RKO (cell line): ENCODE measurements around the gene MRAP.
"Not testable (repeated sequence)": the region's sequence is repeated elsewhere in the genome, so short reads cannot be mapped to it uniquely, and the experiment has no call there.

Experiments used
- DNase-seq: peaks from one replicate; pipeline ENCODE4 v3.0.0-alpha.2; 2016; ENCODE audit warnings: low spot score

MRAP gene

DNA sequence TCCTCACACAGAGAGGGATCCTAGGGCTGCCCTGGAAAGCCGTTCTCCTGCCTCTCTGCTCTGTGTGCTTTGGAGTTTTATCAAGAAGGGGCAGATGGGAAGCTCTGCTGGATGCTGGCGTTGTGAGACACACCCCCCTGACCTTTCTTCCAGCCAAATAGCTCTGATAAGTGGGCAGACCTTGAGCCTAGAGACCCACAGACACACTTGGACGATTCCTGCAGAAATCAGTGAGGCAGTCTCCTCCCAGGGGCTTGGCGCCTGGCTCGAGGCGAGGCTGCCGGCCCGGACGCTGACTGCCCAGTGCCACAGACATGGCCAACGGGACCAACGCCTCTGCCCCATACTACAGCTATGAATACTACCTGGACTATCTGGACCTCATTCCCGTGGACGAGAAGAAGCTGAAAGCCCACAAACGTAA, at the start of gene MRAP:
MRAP (plus strand) TSS at position 198 of the 424 bp plus-strand sequence; CDS start at position 315, 117 bp downstream.
- DNase-seq = no peak

DNA sequence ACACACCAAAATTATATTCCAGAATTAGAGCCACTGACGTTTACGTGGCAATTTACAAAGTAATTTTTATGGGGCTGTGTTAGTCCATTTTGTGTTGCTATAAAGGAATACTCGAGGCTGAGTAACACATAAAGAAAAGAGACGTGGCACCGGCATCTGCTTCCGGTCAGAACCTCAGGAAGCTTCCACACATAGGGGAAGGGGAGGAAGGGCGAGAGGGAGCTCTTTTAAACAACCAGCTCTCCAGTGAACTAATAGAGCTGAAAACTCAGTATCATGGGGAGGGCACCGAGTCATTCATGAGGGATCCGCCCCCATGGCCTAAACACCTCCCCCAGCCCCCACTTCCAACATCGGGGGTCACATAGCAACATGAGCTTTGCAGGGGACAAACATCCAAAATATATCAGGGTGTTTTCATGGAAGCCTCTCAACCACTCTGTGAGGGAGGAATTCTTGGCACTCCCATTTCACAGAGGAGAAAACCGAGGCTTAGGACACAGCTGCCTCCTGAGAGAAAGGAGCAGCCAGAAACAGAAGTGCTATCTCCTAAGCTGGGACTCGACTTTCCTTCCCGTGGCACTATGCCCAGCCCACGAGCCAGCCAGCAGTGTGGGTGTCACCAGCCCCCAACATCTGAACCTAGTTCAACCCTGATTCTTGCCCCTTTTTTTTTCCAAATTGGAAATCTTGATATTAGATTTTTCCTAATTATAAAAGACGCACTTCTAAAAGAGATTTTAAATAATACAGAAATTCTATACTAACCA, 49.0 kb upstream of the MRAP start:
- DNase-seq = no peak

DNA sequence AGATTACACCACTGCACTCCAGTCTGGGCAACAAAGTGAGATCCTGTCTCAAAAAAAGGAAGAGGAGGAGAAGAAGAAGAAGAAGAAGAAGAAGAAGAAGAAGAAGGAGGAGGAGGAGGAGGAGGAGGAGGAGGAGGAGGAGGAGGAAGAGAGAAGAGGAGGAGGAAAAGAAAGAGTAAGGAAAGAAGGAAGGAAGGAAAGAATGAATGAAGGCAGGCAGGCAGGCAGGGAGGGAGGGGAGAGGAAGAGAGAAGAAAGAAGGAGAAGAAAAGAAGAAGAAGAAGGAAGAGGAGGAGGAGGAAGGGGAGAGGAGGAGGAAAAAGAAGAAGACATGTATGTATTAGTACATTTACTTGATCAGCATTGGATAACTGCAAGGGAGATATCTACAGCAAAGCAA, 46.5 kb upstream of the MRAP start:
- DNase-seq = no peak

DNA sequence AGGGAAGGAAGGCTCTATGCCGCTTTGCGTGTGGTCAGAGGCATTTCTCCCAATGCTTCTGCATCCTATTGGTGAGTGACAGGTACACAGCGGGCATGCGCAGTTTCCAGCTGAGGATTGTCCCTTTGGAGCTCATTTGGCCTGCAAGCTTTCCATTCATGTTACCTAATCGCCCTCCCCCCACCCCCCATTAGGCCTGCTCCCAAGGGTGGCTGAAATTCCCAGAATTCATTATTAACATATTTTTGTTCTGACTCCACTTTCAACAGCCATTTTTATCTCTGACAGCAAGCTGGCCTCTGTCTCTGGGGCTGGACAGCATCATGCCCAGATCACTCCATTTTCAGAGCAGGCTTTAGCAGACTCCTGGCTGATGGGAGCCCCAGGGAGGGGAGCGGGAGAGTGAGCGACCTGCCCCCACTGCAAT, 45.4 kb upstream of the MRAP start:
- DNase-seq = no peak

DNA sequence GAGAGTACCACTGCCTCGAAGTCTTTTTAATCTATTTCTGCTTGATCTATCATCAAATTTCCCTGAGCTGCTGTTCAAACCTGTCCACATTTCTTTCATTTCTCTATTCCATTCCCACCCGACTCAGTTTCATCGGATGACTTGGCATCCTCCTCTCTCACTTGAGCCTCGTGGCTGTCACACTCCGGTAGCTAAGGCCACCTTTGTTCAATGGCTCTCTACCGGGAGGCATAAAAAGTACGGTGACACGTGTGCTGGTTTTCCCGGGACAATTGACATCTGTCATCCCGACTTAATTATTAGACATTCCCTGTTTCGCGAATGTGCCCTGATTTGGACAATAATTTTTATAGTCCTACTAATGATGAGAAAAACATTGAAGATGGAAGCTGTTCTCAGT, 42.4 kb upstream of the MRAP start:
- no peak for DNase-seq

DNA sequence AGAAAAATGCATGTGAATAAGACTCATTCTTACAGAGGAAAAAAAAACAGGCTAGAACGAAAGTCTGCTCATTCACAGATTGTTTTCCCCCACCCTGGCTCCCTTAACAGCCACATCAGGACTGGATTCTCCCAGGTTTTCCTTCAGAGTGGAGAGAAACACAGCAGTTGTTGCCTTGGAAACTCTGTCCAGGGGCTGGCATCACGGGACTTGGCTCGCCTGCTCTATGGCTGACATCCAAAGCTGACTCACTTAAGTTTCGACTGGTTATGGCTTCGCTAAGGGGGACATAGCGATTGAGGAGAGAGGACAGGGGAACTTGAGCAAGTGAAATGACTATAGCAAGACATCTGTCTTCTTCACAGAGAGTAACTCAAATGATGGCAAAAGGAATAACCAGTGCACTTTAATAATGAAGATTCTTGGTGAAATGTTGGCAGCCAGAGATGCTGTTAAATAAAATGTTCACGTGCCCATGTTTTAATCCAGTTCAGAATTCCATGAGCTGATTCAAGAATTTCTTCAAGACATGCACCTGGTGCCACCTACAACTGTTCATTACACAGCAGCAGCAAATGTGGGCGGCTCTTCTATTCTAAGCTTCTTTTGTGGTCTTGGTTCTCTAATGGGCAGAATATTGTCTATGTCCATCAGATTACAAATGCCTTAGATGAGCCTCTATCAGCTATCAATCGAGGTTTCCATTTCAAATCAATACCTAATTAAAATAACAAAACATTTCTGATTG, 41.6 kb upstream of the MRAP start:
- DNase-seq = peak; percentile 58

DNA sequence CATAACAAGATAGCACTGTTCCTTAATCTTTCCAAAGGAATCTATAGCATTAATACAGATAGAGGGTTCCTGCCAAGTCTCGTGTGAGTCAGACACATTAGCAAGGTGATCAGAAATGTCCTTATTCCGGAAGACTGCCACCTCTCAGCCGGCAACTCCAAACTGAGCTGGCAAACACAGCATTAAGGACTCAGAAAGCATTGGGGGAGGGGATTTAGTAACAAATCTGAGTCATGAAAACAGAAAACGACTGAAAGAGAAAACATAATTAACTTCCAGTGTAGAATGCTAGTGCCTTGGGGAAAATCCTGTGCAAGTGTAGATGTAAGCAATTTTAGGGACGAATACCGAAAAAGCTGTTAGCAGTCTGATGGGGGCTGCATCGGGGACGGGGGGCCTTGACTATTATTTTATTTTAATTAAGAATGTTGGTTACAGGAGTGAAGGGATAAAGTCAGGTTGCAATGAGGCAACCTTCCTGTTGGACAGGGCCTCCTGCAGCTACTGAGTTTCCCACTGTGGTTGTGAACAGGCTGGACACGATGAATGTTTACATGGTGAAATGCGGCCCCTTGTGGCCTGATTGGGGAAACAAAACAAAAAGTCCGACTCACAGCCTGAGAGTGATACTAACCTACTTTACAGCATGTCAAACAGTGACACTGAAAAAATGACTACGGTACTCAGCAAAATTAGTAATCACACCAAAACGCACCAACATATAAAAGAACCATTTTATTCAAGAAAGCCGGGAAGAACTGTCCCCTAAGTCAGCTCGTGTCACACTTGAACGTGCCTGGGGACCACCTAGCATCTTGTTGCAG, 40.5 kb upstream of the MRAP start:
- DNase-seq = peak; percentile 82

DNA sequence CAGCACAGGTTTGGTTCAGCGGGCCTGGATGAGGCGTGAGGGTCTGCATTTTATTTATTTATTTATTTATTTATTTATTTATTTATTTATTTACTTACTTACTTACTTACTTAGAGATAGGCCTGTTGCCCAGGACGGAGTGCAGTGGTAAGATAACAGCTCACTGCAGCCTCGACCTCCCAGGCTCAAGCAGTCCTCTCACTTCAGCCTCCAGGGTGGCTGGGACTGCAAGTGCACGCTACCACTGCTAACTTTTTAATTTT, 39.9 kb upstream of the MRAP start:
- not testable (repeated sequence) for DNase-seq

DNA sequence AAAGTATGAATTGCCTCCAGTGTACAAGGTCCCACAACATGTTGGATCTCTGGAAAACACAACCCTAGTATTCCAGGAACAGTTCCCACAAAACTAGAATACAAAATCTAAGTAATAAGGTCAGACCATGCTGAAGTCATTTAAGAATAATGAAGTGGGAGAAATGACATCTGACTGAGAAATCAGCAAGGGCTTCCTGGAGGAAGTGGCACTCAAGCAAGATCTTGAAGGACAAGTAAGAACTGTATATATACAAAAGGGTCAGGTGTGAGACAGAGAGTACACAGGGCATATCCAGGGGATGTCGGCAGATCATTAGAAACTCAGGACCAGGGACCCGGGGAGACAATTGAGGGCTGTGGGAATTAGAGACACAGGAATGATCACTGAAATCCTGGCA, 38.5 kb upstream of the MRAP start:
- DNase-seq = no peak

DNA sequence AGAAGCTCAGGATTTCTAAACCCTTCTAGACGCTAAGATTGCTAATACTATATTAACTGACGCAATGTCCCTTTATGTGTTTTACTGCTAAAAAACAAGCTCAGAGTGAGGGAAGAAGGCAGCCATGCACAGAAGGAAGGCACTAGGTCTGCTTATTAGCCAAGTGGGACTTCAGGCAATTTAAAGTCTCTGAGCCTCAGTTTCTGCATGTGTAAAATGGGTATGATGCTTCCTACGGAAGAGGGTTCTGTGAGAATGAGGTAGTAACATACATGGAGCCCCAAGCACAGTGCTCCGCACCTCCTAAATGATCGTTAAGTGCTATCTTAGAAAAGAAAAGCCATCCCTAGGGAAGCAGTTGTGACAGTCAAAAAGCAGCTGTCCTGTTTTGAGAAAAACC, 36.7 kb upstream of the MRAP start:
- DNase-seq = no peak

DNA sequence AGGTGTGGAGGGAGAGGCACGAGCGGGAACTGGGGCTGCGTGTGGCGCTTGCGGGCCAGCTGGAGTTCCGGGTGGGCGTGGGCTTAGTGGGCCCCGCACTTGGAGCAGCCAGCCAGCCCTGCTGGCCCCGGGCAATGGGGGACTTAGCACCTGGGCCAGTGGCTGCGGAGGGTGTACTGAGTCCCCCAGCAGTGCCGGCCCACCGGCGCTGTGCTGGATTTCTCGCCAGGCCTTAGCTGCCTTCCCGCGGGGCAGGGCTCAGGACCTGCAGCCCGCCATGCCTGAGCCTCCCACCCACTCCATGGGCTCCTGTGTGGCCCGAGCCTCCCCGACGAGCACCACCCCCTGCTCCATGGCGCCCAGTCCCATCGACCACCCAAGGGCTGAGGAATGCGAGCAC, 33.3 kb upstream of the MRAP start:
- not testable (repeated sequence) for DNase-seq

DNA sequence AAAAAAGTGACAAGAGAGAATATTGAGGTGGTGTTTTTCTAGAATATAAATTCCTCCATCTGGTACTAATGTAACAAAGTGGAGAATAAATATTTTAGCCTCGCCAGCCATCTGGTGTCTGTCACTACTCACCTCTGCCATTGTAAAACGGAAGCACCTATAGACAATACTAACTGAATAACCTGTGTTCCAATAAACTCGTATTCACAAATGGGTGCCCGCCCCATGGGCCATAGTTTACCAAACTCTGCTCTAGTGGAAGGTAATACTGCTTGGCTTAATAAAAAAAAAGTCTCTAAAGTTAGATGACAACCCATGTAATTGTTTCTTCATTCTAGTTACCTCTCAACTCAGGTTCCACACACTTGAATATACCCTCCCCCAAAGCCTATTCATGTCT, 27.9 kb upstream of the MRAP start:
- no peak for DNase-seq

DNA sequence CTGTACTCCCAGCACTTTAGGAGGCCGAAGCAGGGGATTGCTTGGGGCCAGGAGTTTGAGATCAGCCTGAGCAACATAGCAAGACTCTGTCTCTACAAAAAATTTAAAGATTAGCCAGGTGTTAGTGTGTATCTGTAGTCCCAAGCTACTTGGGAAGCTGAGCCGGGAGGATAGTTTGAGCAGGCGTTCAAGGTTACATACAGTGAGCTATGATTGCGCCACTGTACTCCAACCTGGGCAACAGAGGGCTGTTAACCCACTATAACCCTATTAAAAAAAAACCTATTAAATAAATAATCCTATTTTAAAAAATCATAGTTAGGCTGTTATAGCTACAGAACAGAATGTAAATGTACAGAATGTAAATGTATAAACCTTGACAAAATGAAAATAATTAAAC, 22.0 kb upstream of the MRAP start:
- no peak for DNase-seq

DNA sequence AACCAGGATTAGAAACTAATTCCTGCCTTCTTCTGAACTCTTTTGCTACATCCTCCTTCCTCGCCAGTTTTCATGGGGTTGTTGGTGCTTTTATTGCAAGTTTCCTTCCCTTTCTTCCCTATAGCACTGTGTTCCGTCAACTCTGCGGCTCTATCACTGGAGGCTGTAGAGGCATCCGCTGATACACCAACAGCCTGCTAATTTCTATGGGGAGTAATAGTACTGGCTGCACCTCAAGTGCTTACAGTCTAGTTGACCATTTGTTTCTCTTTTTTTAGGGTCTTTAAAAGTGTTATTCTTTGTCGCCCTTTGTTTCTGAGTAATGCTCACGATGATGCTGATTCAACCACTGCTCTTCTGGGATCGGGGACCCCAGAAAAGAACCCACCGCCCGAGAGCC, 20.6 kb upstream of the MRAP start:
- DNase-seq = peak; percentile 34

DNA sequence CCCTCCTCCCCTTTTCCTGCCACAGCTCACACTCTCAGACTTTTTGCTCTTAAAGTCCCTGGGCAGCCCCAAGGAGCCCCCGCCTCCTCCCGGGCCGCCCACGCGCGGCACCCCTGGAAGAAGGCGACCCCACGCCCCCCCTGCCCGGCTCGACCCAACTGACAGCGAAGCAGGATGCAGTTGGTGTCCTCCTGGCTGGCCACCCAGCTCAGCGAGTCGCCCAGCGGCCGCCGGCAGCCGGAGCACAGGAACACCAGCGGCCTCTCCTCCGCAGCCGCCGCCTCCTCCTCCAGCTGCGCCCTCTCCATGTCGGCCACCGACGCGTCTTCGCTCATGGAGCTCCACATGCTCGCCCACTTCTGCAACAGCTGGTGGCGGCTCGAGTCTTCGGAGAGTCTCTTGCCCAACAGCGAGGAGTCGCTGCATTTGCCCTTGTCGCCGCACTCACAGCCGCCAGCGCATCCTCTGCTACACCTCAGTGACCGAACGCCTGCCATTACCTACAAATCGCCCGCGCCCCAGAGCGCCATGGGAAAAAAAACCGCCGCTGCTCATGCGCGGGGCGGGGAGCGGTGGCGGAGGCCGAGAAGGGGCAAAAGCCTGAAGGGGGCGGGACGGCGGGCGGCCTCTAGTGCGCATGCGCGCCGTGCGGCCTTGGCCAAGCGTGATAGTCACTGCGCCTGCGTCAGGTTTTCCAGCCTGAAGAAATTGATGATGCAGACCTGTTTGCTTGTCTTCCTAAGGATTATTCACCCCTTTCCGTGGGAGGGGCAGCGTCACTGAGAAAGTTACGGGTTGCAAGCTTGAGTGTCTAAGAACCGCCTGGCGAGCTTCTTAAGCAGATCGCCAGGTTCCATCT, 19.9 kb upstream of the MRAP start, which contains the start of gene MIS18A:
MIS18A (minus strand) TSS at position 532 of the 859 bp plus-strand sequence; CDS start at position 497, 35 bp downstream.
- DNase-seq = peak; percentile 98

DNA sequence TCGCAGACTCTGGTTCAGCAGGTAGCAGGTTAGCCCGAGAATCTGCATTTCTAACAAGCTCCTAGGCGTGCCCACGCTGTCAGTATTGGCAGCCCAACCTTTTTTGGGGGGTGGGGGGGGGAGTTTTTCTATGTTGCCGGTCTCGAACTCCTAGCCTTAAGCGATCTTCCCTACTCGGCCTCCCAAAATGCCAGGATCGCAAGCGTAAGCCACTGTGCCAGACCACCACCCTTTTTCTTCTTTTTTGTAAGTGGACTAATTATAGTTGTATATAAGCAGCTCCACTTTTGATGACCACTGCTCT, 19.3 kb upstream of the MRAP start:
- no peak for DNase-seq

DNA sequence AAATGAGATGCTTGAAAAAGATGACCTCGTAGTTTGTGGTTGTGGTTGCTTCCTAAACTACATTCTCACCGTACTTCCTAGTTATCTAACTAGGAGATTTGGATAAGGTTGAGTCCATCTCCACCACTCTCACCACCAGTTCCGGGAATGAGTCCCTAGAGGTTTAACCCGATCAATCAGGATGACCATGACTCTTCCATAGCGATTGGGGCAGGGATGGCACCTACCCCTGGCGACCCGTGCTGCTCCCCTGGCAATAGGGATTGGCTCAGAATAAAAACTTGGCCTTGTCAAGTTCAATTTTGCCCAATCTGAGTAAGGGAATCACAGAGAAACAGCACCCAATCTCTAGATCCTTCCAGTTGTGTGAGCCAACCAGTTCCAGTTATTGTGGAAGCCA, 17.1 kb upstream of the MRAP start:
- no peak for DNase-seq

DNA sequence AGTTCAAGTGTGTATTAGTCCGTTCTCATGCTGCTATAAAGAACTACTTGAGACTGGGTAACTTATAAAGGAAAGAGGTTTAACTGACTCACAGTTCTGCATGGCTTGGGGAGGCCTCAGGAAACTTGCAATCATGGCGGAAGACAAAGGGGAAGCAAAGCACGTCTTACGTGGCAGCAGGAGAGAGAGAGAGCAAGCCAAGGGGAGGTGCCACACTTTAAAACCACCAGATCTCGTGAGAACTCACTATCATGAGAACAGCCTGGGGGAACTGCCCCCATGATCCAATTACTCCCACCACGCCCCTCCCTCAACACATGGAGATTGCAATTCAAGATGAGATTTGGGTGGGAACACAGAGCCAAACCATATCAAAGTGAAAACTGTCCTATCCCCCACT, 15.7 kb upstream of the MRAP start:
- DNase-seq = no peak

DNA sequence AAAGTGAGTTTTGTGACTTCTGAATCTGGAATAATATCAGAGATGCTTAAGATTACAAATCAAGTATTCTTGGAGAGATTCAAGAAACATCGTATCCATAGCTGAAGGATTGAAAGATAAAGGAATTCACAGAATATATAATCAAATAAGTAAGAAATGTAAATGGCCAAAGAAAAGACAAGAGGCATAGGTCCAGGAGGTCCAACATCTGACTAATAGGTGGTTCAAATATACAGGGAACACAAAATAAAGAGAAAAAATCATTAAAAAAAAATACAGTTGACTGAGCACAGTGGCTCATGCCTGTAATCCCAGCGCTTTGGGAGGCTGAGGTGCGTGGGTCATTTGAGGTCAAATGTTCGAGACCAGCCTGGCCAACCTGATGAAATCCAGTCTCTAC, 13.2 kb upstream of the MRAP start:
- no peak for DNase-seq

DNA sequence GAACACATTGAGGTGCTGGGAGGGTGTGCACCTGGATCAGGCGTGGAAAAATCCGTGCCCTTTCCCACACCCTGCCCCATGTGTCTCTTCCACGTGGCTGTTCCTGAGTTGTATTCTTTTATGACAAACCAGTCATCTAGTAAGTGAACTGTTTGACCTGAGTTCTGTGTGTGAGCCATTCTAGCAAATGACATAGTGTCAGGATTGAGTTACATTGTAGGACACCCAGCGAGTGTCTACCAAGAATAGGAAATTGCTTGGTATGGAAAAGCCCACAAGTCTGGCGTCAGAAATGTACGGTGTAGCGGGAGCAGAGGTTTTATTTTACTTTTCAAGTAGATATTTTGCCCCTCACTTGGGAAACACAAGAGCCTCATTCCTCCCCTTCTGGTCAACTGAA, 1.2 kb upstream of the MRAP start:
- no peak for DNase-seq

DNA sequence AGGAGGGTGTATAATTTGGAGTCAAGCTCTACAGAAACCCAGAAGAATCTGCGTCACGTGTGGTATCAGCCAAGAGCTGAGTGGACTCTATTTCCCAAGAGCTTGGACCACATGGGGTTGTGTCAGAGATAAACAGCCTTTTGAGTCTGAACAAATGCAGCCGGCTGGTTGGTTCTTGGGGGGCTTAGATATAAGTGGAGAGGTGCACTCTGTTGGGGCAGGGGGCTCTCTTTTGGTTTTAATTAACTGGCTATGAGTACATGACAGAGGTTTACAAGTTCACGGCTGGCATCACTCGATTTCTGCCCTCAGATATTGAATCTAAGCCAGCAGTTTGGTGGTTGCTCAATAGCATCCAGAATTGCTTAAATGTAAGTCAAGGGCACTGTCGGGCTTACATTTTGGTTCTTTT, 501 bp upstream of the MRAP start:
- DNase-seq = no peak

DNA sequence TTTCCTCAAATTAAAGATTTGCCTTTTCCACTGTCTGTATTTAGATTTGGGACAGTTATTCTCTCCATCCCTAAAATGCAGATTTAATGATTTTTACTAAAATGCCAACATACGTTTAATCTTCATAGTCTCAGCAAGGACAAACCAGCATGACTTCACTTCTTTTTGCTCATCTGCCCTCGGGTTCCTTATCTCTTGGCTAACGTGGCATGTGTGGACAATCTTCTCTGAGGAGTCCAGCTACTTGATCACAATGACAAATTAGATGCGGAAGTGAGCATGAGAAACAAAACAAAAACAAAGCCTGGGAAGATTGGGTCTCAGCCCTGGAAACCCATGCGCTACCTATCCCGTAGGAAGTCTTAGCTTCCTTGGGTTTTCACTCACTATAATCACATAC, 1.0 kb downstream of the MRAP start:
- no peak for DNase-seq
